Osteoblast (primary cell): ENCODE data around the gene PTPRK. TPM values are rescaled to one million over a fixed set of nuclear protein-coding genes. Genes with fewer than 3 reads are reported as not detected.
A peak's percentile ranks its signal among the peaks of the same experiment; 100 is the strongest.

Experiments
- DNase-seq: peaks from one replicate; pipeline ENCODE4 v3.0.0; 2011; ENCODE audit warnings: low spot score, mixed read lengths; ENCODE audit not compliant: insufficient read length; ENCODE audit errors: missing footprints
- H2AFZ ChIP-seq: 2 replicates; pipeline ENCODE4 v1.6.0; 2011; ENCODE audit warnings: mild to moderate bottlenecking, low read length
- H3K27ac ChIP-seq: 2 replicates; pipeline ENCODE4 v1.5.1; 2011; ENCODE audit warnings: mild to moderate bottlenecking, low read depth, low read length, moderate library complexity
- H3K27me3 ChIP-seq: 2 replicates; pipeline ENCODE4 v1.6.0; 2012; ENCODE audit warnings: mild to moderate bottlenecking, control low read depth, inconsistent platforms, low read length, moderate library complexity; ENCODE audit not compliant: insufficient read depth
- H3K36me3 ChIP-seq: 2 replicates; pipeline ENCODE4 v1.5.1; 2011; ENCODE audit warnings: mild to moderate bottlenecking, low read length, control low read depth, moderate library complexity; ENCODE audit not compliant: insufficient read depth
- H3K4me1 ChIP-seq: 2 replicates; pipeline ENCODE4 v1.5.1; 2011; ENCODE audit warnings: mild to moderate bottlenecking, low read length, control low read depth, moderate library complexity; ENCODE audit not compliant: insufficient read depth
- H3K4me2 ChIP-seq: 2 replicates; pipeline ENCODE4 v1.6.0; 2011; ENCODE audit warnings: mild to moderate bottlenecking, low read length; ENCODE audit not compliant: insufficient read depth
- H3K4me3 ChIP-seq: fragments of 200-600 bp; sonication (generic); 3 replicates; pipeline ENCODE4 v1.5.1; 2012; ENCODE audit warnings: mild to moderate bottlenecking, low read length, inconsistent platforms; ENCODE audit not compliant: insufficient read depth
- H3K79me2 ChIP-seq: 2 replicates; pipeline ENCODE4 v1.6.0; 2012; ENCODE audit warnings: mild to moderate bottlenecking, low read length, control low read depth, inconsistent platforms; ENCODE audit not compliant: insufficient read depth
- H3K9me3 ChIP-seq: 2 replicates; pipeline ENCODE4 v1.5.1; 2011; ENCODE audit warnings: low read depth, low read length, control low read depth
- H4K20me1 ChIP-seq: 2 replicates; pipeline ENCODE4 v1.6.0; 2012; ENCODE audit warnings: mild to moderate bottlenecking, low read length, control low read depth; ENCODE audit not compliant: insufficient read depth
- total RNA-seq: library from RNA; depleted of rRNA; stranded (reverse); fragments of >200 nt; gene quantifications from 2 replicates; pipeline ENCODE4 v1.2.3, GENCODE V29; 2012
- TF ChIP-seq, protein P1 (sequence below): IDR thresholded peaks from 2 replicates; pipeline ENCODE4 v1.5.1; 2011; ENCODE audit warnings: mild to moderate bottlenecking, low read depth, low read length, moderate library complexity; ENCODE audit errors: extremely low read depth

PTPRK gene
- total RNA-seq, 1 donor: 165 TPM

DNA sequence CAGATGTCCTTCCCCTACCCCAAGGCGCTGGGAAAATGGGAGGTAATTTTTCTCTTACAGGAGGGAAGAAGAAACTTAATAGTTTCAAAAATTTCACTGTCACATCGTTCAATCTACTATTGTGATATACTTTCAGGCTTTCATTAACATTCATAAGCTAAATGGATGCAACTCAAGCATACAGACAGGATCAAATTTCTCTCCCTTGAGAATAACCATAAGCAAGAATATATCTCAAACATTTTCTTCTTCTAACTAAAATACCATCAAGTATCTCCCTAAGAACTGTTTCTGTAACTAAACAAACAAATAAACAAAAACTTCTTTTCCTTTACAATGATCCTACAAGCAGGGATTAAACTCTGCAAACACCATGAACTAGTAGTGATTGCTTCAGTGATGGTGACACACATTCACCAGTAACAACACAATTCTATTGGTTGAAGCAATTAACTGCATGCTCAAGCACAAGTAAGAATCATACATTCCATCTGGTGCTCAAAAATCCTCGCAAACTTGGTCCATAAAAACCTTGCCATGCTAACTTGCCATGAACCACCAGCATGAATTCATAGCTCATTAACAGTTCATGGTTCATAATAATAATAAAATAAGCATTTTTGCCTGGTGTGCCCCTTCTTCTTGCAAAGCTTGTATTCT lies 183.8 kb downstream of the PTPRK start:
- no peaks in the 10 kb centered on the region for H4K20me1 ChIP-seq
- H3K27me3 ChIP-seq: no peaks in the 10 kb centered on the region

GRCh38 chr6:128335963-128336362 lies 184.4 kb downstream of the PTPRK start:
- Histone ChIP-seq H4K20me1 (no peaks in the 10 kb centered on the region), H3K79me2 (peaks cover 61% of the 10 kb centered on the region), H2AFZ (no peak overlapping the region), H3K27ac (no peak overlapping the region), H3K4me3 (no peak overlapping the region), H3K4me2 (no peak overlapping the region), H3K4me1 (peaks cover 6% of the 10 kb centered on the region), H3K27me3 (no peaks in the 10 kb centered on the region), H3K9me3 (no peaks in the 10 kb centered on the region), H3K36me3 (no peaks in the 10 kb centered on the region)
- TF ChIP-seq, protein P1, sequence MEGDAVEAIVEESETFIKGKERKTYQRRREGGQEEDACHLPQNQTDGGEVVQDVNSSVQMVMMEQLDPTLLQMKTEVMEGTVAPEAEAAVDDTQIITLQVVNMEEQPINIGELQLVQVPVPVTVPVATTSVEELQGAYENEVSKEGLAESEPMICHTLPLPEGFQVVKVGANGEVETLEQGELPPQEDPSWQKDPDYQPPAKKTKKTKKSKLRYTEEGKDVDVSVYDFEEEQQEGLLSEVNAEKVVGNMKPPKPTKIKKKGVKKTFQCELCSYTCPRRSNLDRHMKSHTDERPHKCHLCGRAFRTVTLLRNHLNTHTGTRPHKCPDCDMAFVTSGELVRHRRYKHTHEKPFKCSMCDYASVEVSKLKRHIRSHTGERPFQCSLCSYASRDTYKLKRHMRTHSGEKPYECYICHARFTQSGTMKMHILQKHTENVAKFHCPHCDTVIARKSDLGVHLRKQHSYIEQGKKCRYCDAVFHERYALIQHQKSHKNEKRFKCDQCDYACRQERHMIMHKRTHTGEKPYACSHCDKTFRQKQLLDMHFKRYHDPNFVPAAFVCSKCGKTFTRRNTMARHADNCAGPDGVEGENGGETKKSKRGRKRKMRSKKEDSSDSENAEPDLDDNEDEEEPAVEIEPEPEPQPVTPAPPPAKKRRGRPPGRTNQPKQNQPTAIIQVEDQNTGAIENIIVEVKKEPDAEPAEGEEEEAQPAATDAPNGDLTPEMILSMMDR: no peak
- no peak for DNase-seq

More for the DNA sequence above, 183.8 kb downstream of the PTPRK start:
- H3K4me2 ChIP-seq: no peak overlapping the region
- H3K9me3 ChIP-seq: no peaks in the 10 kb centered on the region
- H3K27ac ChIP-seq: no peak overlapping the region
- TF ChIP-seq, protein P1: no peak
- DNase-seq: no peak
- no peak overlapping the region for H3K4me3 ChIP-seq
- no peak overlapping the region for H2AFZ ChIP-seq
- no peaks in the 10 kb centered on the region for H3K36me3 ChIP-seq
- H3K79me2 ChIP-seq: peaks cover 61% of the 10 kb centered on the region
- H3K4me1 ChIP-seq: peaks cover 6% of the 10 kb centered on the region

DNA sequence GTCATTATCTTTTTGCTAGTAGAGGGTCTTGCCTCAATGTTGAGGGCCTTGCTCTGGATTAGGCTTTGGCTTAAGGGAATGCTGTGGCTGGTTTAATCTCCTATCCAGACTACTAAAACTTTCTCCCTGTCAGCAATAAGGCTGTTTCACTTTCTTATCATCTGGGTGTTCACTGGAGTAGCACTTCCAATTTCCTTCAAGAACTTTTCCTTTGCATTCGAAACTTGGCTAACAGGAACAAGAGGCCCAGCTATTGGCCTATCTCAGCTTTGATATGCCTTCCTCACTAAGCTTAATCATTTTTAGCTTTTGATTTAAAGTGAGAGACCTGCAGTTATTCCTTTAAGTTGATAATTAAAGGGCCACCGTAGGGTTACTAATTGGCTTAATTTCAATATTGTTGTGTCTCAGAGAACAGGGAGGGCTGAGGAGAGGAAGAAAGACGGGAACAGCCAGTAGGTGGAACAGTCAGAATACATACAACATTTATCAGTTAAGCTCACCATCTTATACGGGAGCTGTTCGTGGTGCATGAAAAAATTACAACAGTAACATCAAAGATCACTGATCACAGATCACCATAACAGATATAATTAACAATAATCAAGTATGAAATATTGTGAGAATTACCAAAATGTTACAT lies 186.7 kb downstream of the PTPRK start:
- no peaks in the 10 kb centered on the region for H4K20me1 ChIP-seq
- H3K4me2 ChIP-seq: no peak overlapping the region
- TF ChIP-seq, protein P1: no peak
- H3K4me1 ChIP-seq: peaks cover 4% of the 10 kb centered on the region
- DNase-seq: no peak
- H3K36me3 ChIP-seq: no peaks in the 10 kb centered on the region
- no peaks in the 10 kb centered on the region for H3K27me3 ChIP-seq
- no peaks in the 10 kb centered on the region for H3K9me3 ChIP-seq
- H3K79me2 ChIP-seq: peaks cover 58% of the 10 kb centered on the region
- H2AFZ ChIP-seq: no peak overlapping the region
- H3K4me3 ChIP-seq: no peak overlapping the region
- no peak overlapping the region for H3K27ac ChIP-seq

GRCh38 chr6:128327890-128328289 lies 192.5 kb downstream of the PTPRK start:
- peaks cover 3% of the 10 kb centered on the region for H4K20me1 ChIP-seq
- no peak for DNase-seq

More at GRCh38 chr6:128327890-128328289, 192.5 kb downstream of the PTPRK start:
- Histone ChIP-seq H3K4me2 (no peak overlapping the region), H3K36me3 (no peaks in the 10 kb centered on the region), H3K4me1 (no peaks in the 10 kb centered on the region), H3K79me2 (peaks cover 52% of the 10 kb centered on the region), H3K27ac (no peak overlapping the region), H2AFZ (no peak overlapping the region), H3K4me3 (no peak overlapping the region), H3K9me3 (no peaks in the 10 kb centered on the region), H3K27me3 (no peaks in the 10 kb centered on the region)
- TF ChIP-seq, protein P1: peak; percentile 38
